Measurements from ENCODE around the gene RAB3C. TPM values are rescaled to one million over a fixed set of nuclear protein-coding genes. Genes with fewer than 3 reads are reported as not detected.

Gene RAB3C
- total RNA-seq, 1 donor, result not detected

- DNase-seq (ENCODE audit: low read depth), result no peak
- no peak overlapping the region for H3K4me3 ChIP-seq (ENCODE audit: low read depth, low read length)
- no peak for TF ChIP-seq CTCF (IDR thresholded peaks at IDR 0.05; ENCODE audit: insufficient read depth, low read depth, low read length)
Observed at GRCh38 chr5:58775701-58776262, 192.9 kb downstream of the RAB3C start.

GRCh38 chr5:58776559-58776958 is 193.7 kb downstream of the RAB3C start:
- H3K4me3 ChIP-seq (ENCODE audit: low read depth, low read length), result no peak overlapping the region
- TF ChIP-seq CTCF (IDR thresholded peaks at IDR 0.05; ENCODE audit: insufficient read depth, low read depth, low read length), result no peak
- no peak for DNase-seq (ENCODE audit: low read depth)

- DNase-seq (ENCODE audit: low read depth), result no peak
- no peak for TF ChIP-seq CTCF (IDR thresholded peaks at IDR 0.05; ENCODE audit: insufficient read depth, low read depth, low read length)
- H3K4me3 ChIP-seq (ENCODE audit: low read depth, low read length), result no peak overlapping the region
Observed at GRCh38 chr5:58778888-58779287, 196.0 kb downstream of the RAB3C start.

DNA sequence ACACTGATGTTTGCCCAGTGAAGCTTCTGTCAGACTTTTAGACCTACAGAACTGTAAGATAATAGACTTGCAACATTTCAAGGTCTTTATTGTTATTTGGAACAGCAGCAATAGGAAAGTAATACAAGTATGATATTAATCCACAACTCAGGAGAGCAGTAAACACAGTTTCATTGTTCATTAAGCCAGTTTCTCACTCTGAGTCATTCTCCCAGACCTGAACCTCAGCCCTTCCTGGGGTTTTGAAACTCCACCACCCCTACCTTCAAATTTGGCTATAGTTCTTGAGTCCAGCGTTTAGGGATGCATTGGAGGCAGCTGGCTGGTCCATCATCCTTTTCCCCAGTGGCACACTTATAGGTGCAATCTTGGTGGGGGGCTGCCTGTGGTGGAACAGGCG is 203.2 kb downstream of the RAB3C start:
- no peak for TF ChIP-seq CTCF (IDR thresholded peaks at IDR 0.05; ENCODE audit: insufficient read depth, low read depth, low read length)
- DNase-seq (ENCODE audit: low read depth), result no peak
- no peak overlapping the region for H3K4me3 ChIP-seq (ENCODE audit: low read depth, low read length)

GRCh38 chr5:58786711-58787303 is 203.9 kb downstream of the RAB3C start:
- no peak for TF ChIP-seq CTCF (IDR thresholded peaks at IDR 0.05; ENCODE audit: insufficient read depth, low read depth, low read length)
- no peak for DNase-seq (ENCODE audit: low read depth)

DNA sequence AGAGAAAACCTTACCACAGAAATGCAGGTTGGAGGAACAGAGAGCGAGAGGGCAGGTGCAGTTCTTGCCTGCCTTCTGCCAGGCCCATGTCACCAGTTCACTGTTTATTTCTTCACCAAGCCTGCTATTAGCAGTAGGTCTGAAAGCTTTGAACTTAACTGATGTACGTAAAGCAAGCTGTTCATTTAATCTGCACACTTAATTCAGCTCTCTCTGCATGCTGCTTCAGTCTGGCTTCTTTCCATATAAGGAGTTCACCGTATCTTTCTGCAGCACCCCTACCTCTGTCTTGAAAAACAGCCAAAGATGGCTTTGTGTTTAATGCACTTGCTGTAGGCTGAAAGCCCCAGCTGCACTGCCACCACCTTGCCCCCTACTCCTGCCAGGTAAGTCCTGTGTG is 205.1 kb downstream of the RAB3C start:
- no peak overlapping the region for H3K4me3 ChIP-seq (ENCODE audit: low read depth, low read length)
- no peak for DNase-seq (ENCODE audit: low read depth)
- no peak for TF ChIP-seq CTCF (IDR thresholded peaks at IDR 0.05; ENCODE audit: insufficient read depth, low read depth, low read length)

More at GRCh38 chr5:58786711-58787303, 203.9 kb downstream of the RAB3C start:
- no peak overlapping the region for H3K4me3 ChIP-seq (ENCODE audit: low read depth, low read length)
